GM21447 (cell line): ENCODE results near the gene DSG1.
"Not testable (repeated sequence)": the region's sequence is repeated elsewhere in the genome, so short reads cannot be mapped to it uniquely, and the experiment has no call there.

ENCODE experiments used
- ATAC-seq: cut with Tn5 transposase; IDR thresholded peaks from one replicate; pipeline ENCODE4 v1.9.1; 2021; ENCODE audit not compliant: unreplicated experiment

Gene DSG1

GRCh38 chr18:31343454-31343853, 25.5 kb downstream of the DSG1 start:
- no peak for ATAC-seq

- not testable (repeated sequence) for ATAC-seq
Observed at GRCh38 chr18:31353336-31353735, 35.4 kb downstream of the DSG1 start.

GRCh38 chr18:31354990-31355389, 37.0 kb downstream of the DSG1 start:
- no peak for ATAC-seq

- no peak for ATAC-seq
Observed at GRCh38 chr18:31356025-31356424, 38.1 kb downstream of the DSG1 start.

- ATAC-seq: no peak
Observed at GRCh38 chr18:31364190-31364589, 46.2 kb downstream of the DSG1 start.

- no peak for ATAC-seq
Observed at GRCh38 chr18:31369478-31369877, 51.5 kb downstream of the DSG1 start.

GRCh38 chr18:31371989-31372388, 54.0 kb downstream of the DSG1 start:
- ATAC-seq: no peak

GRCh38 chr18:31373641-31374040, 55.7 kb downstream of the DSG1 start:
- ATAC-seq: no peak

- no peak for ATAC-seq
Observed at GRCh38 chr18:31376477-31376876, 58.5 kb downstream of the DSG1 start, which contains the start of gene DSG4. Gene DSG4 (plus strand): TSS chr18:31376777. CDS start chr18:31376912, 135 bp downstream.

GRCh38 chr18:31380912-31381311, 63.0 kb downstream of the DSG1 start:
- ATAC-seq: no peak

- no peak for ATAC-seq
Observed at GRCh38 chr18:31382107-31382506, 64.1 kb downstream of the DSG1 start.

- no peak for ATAC-seq
Observed at GRCh38 chr18:31386741-31387140, 68.8 kb downstream of the DSG1 start.

GRCh38 chr18:31393286-31393685, 75.3 kb downstream of the DSG1 start:
- ATAC-seq: no peak

- no peak for ATAC-seq
Observed at GRCh38 chr18:31396796-31397612, 79.0 kb downstream of the DSG1 start.

- no peak for ATAC-seq
Observed at GRCh38 chr18:31398191-31398590, 80.2 kb downstream of the DSG1 start.

GRCh38 chr18:31399306-31400032, 81.5 kb downstream of the DSG1 start:
- ATAC-seq: no peak

- ATAC-seq: no peak
Observed at GRCh38 chr18:31401156-31402025, 83.4 kb downstream of the DSG1 start.

- no peak for ATAC-seq
Observed at GRCh38 chr18:31402026-31402373, 84.0 kb downstream of the DSG1 start.

- ATAC-seq: no peak
Observed at GRCh38 chr18:31403409-31403808, 85.4 kb downstream of the DSG1 start.
